ENCODE results near the gene TMEM98.
A peak's percentile ranks its signal among the peaks of the same experiment; 100 is the strongest.

The TMEM98 gene

DNA sequence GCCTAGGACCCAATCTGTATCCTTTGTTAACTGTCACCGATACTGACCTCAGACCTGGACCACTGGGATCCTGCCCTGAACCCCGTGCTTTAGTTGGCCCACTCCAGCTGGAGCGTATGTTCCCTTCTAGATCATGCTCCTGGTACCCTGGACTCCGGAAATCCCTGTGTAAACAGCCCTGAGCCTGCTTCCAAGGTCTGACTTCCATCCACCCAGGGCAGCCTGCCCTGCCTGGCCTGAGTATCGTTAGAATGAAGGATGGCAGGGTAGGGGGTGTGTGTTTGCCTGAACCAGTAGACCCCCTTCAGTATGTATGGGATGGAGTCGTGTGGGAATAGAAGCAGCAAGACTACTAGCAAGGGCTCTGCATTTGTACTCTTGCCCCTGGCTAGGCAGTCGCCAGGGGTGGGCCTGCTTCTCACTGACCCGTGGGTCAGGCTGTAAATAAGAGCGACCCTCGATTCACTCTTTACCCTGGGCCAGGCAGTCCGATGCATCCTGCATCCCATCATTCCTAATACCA, 691 bp upstream of the TMEM98 start:
- Histone ChIP-seq H3K4me3 (ENCODE audit: insufficient read depth, low read depth, low read length) (peak overlapping the region; percentile 54), H3K36me3 (ENCODE audit: control insufficient read depth, insufficient read depth, low read length) (peaks cover 5% of the 10 kb centered on the region), H3K9me3 (ENCODE audit: control insufficient read depth, low read length) (no peaks in the 10 kb centered on the region), H3K27ac (ENCODE audit: insufficient read depth, low read depth, low read length, poor library complexity, severe bottlenecking) (no peak overlapping the region), H3K27me3 (ENCODE audit: control insufficient read depth, insufficient read depth, low read length, poor library complexity, severe bottlenecking) (no peaks in the 10 kb centered on the region), H3K4me1 (ENCODE audit: control insufficient read depth, insufficient read depth, low read length) (peaks cover 17% of the 10 kb centered on the region)
- 51 to 59% methylated on average over 11 of the region's 11 CpGs for WGBS, 2 experiments

DNA sequence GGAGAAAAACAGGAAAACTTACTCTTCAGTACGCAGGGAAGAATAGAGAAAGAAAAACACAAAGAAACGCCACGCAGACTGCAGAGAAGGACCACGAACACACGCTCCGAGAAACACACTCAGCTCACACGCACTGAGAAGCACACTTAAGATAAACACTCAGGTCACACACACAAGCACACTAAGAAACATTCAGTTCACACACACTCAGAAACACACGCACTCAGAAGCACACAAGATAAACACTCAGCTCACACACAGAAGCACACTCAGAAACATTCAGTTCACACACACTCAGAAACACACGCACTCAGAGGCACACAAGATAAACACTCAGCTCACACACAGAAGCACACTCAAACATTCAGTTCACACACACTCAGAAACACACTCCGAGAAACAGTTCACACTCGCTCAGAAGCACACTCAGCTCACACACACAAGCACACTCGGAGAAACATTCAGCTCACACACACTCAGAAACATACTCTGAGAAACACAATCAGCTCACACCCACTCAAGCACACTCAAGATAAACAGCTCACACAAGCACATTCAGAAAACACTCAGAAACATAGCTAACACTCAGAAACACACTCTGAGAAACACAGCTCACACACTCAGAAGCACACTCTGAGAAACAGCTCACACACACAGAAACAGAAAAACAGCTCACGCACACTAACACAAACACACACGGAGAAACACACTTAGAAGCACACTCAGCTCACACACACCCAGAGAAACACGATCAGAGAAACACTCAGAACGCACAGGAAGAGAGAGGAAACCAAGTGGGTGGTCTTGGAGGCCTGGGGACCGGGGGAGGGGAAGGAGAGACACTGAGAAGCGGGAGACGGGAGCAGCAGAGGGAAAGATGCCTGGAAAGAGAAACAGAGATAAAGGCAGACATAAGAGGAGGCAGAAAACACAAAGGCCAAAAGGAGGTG, 908 bp downstream of the TMEM98 start:
- Histone ChIP-seq H3K27ac (ENCODE audit: insufficient read depth, low read depth, low read length, poor library complexity, severe bottlenecking) (no peak overlapping the region), H3K36me3 (ENCODE audit: control insufficient read depth, insufficient read depth, low read length) (peaks cover 16% of the 10 kb centered on the region), H3K9me3 (ENCODE audit: control insufficient read depth, low read length) (no peaks in the 10 kb centered on the region), H3K27me3 (ENCODE audit: control insufficient read depth, insufficient read depth, low read length, poor library complexity, severe bottlenecking) (no peaks in the 10 kb centered on the region), H3K4me3 (ENCODE audit: insufficient read depth, low read depth, low read length) (peak overlapping the region; percentile 54), H3K4me1 (ENCODE audit: control insufficient read depth, insufficient read depth, low read length) (peaks cover 17% of the 10 kb centered on the region)
- WGBS, 2 experiments = 27 to 29% methylated on average over 19 of the region's 19 CpGs

DNA sequence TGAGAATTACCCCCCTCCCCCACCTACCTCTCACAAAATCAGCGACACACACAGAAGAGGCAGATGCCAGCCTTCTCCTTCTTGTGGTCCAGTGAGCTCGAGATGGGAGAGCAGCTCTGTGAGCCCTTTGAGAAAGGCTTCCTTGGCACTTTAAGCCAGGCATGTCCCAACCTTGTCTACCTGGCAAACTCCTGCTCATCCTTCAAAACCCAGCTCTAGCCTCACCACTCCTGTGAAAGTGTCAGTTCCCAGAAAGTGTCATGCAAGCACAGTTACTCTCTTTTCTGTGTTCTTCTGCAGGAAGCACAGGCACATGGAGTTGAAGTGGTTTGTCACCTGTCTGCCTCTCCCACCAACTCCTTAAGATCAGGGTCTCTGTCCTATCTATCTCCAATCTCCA, 1.6 kb downstream of the TMEM98 start:
- no peaks in the 10 kb centered on the region for H3K27me3 ChIP-seq (ENCODE audit: control insufficient read depth, insufficient read depth, low read length, poor library complexity, severe bottlenecking)
- H3K9me3 ChIP-seq (ENCODE audit: control insufficient read depth, low read length) = no peaks in the 10 kb centered on the region
- peak overlapping the region; percentile 54 for H3K4me3 ChIP-seq (ENCODE audit: insufficient read depth, low read depth, low read length)
- H3K36me3 ChIP-seq (ENCODE audit: control insufficient read depth, insufficient read depth, low read length) = peaks cover 22% of the 10 kb centered on the region
- 20 to 26% methylated on average over 2 of the region's 2 CpGs for WGBS, 2 experiments
- no peak overlapping the region for H3K27ac ChIP-seq (ENCODE audit: insufficient read depth, low read depth, low read length, poor library complexity, severe bottlenecking)
- peaks cover 17% of the 10 kb centered on the region for H3K4me1 ChIP-seq (ENCODE audit: control insufficient read depth, insufficient read depth, low read length)

DNA sequence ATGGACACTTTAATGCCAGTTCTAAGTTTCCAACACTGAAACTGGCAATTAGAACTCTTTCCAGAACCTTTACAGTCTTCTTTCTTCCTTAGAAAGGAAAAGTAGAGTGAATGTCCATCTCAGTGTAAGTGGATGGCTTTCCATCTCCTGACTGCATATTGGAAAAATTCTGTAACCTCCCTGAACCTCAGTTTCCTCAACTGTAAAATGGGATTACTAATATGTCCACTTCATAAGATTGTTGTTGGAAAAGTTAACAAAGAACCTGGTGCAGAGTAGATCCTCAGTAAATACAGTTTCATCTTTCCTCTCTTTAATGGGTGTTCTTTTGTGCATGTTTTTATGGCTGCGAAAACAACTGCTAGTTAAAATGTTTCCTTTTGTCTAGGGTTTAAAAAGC, 2.6 kb downstream of the TMEM98 start:
- 100% methylated on average over 1 of the region's 1 CpG for WGBS, 2 experiments
- Histone ChIP-seq H3K27ac (ENCODE audit: insufficient read depth, low read depth, low read length, poor library complexity, severe bottlenecking) (no peak overlapping the region), H3K27me3 (ENCODE audit: control insufficient read depth, insufficient read depth, low read length, poor library complexity, severe bottlenecking) (no peaks in the 10 kb centered on the region), H3K9me3 (ENCODE audit: control insufficient read depth, low read length) (no peaks in the 10 kb centered on the region), H3K4me1 (ENCODE audit: control insufficient read depth, insufficient read depth, low read length) (peaks cover 20% of the 10 kb centered on the region), H3K4me3 (ENCODE audit: insufficient read depth, low read depth, low read length) (no peak overlapping the region), H3K36me3 (ENCODE audit: control insufficient read depth, insufficient read depth, low read length) (peaks cover 27% of the 10 kb centered on the region)

DNA sequence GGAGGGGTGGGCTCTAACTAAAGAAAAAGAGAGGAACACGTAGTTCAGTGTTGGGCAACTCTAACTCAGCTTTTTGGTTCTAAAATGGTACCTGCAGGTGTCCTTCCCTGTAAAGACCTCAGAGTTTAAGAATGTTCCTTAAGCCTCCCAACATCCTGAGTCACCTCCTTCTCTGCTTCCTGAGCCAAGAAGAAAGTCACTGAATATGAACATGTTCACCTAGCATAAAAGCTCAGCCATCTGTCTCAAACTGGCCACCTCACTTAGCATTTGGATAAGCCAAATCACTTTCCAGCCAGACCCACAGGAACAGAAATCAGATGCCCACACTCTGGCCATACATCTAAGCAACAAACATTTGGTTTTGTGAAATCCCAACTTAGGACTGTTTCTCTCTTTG, 3.7 kb downstream of the TMEM98 start:
- Histone ChIP-seq H3K27ac (ENCODE audit: insufficient read depth, low read depth, low read length, poor library complexity, severe bottlenecking) (no peak overlapping the region), H3K27me3 (ENCODE audit: control insufficient read depth, insufficient read depth, low read length, poor library complexity, severe bottlenecking) (no peaks in the 10 kb centered on the region), H3K4me3 (ENCODE audit: insufficient read depth, low read depth, low read length) (no peak overlapping the region), H3K4me1 (ENCODE audit: control insufficient read depth, insufficient read depth, low read length) (peaks cover 32% of the 10 kb centered on the region), H3K9me3 (ENCODE audit: control insufficient read depth, low read length) (no peaks in the 10 kb centered on the region), H3K36me3 (ENCODE audit: control insufficient read depth, insufficient read depth, low read length) (peaks cover 34% of the 10 kb centered on the region)
- WGBS, 2 experiments = 88 to 100% methylated on average over 1 of the region's 1 CpG

DNA sequence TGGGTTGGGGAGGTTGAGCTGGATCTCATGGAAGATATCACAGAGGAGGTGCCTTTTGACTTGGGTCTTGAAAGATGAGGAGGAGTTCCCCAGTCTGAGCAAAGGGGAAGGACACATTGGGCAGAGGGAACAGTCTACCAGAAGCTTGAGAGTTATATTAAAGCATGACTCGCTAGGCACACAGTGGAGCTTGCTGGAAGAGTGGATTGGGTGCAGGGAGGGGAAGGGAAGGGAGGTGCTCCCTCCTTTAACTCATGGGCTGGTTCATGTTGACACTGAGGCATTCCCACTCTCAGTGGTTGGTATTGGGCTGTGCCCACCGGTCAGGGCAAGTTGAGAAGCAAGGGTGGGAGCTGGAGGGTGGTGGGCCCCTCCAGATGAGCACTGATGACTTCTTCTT, 5.9 kb downstream of the TMEM98 start:
- Histone ChIP-seq H3K27ac (ENCODE audit: insufficient read depth, low read depth, low read length, poor library complexity, severe bottlenecking) (no peak overlapping the region), H3K4me1 (ENCODE audit: control insufficient read depth, insufficient read depth, low read length) (peaks cover 27% of the 10 kb centered on the region), H3K4me3 (ENCODE audit: insufficient read depth, low read depth, low read length) (no peak overlapping the region), H3K27me3 (ENCODE audit: control insufficient read depth, insufficient read depth, low read length, poor library complexity, severe bottlenecking) (no peaks in the 10 kb centered on the region), H3K9me3 (ENCODE audit: control insufficient read depth, low read length) (no peaks in the 10 kb centered on the region), H3K36me3 (ENCODE audit: control insufficient read depth, insufficient read depth, low read length) (peaks cover 42% of the 10 kb centered on the region)
- WGBS, 2 experiments = 93 to 94% methylated on average over 2 of the region's 2 CpGs

DNA sequence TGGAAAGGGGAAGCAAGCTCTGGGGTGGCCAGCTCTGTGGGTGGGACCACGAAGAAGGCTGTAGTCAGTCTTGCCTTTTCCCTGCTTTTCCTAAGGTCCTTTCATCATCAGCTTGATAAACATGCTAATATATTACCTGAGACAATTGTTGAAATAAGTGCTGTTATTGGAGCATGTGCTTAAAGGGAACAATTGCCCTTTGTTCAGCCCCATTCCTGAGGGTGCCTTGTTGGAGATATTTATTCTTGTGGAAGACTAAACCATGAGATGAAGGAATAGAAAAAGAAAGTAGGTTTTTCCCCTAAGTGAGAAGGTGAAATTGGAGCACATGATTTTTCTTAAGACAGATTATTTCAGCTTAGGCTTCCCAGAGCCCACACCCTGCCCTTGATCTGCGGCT, 7.8 kb downstream of the TMEM98 start:
- 90% methylated on average over 2 of the region's 2 CpGs for WGBS, 2 experiments
- no peaks in the 10 kb centered on the region for H3K27me3 ChIP-seq (ENCODE audit: control insufficient read depth, insufficient read depth, low read length, poor library complexity, severe bottlenecking)
- no peak overlapping the region for H3K4me3 ChIP-seq (ENCODE audit: insufficient read depth, low read depth, low read length)
- H3K27ac ChIP-seq (ENCODE audit: insufficient read depth, low read depth, low read length, poor library complexity, severe bottlenecking) = no peak overlapping the region
- H3K4me1 ChIP-seq (ENCODE audit: control insufficient read depth, insufficient read depth, low read length) = peaks cover 17% of the 10 kb centered on the region
- H3K36me3 ChIP-seq (ENCODE audit: control insufficient read depth, insufficient read depth, low read length) = peaks cover 57% of the 10 kb centered on the region
- H3K9me3 ChIP-seq (ENCODE audit: control insufficient read depth, low read length) = no peaks in the 10 kb centered on the region

DNA sequence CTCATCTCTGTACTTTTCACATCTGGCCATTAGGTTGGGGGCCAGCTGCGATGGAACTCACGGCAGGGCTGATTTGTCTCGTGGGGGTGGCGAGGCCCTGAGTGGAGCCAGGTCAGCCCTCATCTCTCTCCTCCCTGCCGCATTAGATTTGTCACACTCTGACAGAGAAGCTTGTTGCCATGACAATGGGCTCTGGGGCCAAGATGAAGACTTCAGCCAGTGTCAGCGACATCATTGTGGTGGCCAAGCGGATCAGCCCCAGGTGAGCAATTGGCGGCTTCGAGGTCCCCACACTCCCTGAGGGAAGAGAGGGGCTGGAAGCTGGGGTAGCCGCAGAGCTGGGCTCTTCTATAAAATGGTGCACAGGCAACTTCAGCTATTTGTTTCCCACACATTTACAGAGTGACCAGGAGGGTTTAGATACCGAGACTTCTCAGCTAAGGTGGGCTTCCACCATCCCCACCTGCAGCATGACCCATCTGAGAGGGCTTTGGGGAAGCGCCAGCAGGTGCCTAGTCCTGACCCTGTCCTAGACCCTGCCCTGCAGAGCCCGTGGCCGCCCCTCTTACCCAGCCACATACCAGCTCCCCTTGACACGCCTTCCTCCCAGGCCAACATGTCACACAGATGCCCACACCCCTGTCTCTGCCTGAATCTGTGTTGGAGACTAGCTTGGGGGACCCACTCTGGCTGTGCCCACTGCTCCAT, 8.4 kb downstream of the TMEM98 start:
- H3K36me3 ChIP-seq (ENCODE audit: control insufficient read depth, insufficient read depth, low read length) = peaks cover 61% of the 10 kb centered on the region
- H3K27ac ChIP-seq (ENCODE audit: insufficient read depth, low read depth, low read length, poor library complexity, severe bottlenecking) = peak overlapping the region; percentile 64
- H3K4me1 ChIP-seq (ENCODE audit: control insufficient read depth, insufficient read depth, low read length) = peaks cover 17% of the 10 kb centered on the region
- no peak overlapping the region for H3K4me3 ChIP-seq (ENCODE audit: insufficient read depth, low read depth, low read length)
- H3K27me3 ChIP-seq (ENCODE audit: control insufficient read depth, insufficient read depth, low read length, poor library complexity, severe bottlenecking) = no peaks in the 10 kb centered on the region
- H3K9me3 ChIP-seq (ENCODE audit: control insufficient read depth, low read length) = peaks cover under 1% of the 10 kb centered on the region
- WGBS, 2 experiments = 91% methylated on average over 15 of the region's 15 CpGs

DNA sequence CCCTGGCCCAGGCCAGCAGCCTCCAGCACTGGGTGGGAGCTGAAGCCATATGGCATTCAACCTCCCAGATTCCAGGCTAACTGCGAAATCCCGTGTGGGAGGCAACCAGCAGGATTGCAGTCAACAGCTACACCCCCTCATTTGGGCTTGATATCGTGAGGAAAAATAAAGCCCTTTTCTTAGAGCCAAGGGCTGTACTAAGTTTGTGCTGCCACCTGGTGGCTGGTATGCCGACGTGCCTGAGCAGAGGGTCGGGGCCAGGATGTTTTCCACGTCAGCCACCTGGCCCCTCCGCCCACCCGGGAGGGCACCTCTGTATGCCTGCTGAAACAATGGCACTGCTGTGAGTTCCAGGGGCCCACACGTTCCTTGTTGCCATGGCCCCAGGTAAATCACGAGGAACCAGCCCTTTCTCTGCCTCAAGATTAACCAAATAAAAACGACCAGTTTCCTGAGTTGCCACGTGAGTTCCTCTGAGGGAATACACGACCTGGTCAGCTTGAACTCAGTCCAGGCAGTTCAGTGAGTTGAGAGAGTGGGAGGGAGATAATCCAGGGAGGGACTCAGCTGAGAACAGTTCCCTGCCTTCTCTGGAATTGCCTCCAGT, 9.0 kb downstream of the TMEM98 start:
- WGBS, 2 experiments = 29% methylated on average over 14 of the region's 14 CpGs
- H3K27ac ChIP-seq (ENCODE audit: insufficient read depth, low read depth, low read length, poor library complexity, severe bottlenecking) = peak overlapping the region; percentile 64
- H3K4me1 ChIP-seq (ENCODE audit: control insufficient read depth, insufficient read depth, low read length) = peaks cover 17% of the 10 kb centered on the region
- H3K4me3 ChIP-seq (ENCODE audit: insufficient read depth, low read depth, low read length) = no peak overlapping the region
- peaks cover 62% of the 10 kb centered on the region for H3K36me3 ChIP-seq (ENCODE audit: control insufficient read depth, insufficient read depth, low read length)
- no peaks in the 10 kb centered on the region for H3K27me3 ChIP-seq (ENCODE audit: control insufficient read depth, insufficient read depth, low read length, poor library complexity, severe bottlenecking)
- H3K9me3 ChIP-seq (ENCODE audit: control insufficient read depth, low read length) = peaks cover 2% of the 10 kb centered on the region

Data from ectodermal cell (in vitro differentiated cells).